HCEC 1CT (cell line): ENCODE measurements around the gene BPIFB6.

Experiments
- DNase-seq: peaks from one replicate; pipeline ENCODE4 v3.0.0-alpha.2; 2017

The BPIFB6 gene

GRCh38 chr20:33016581-33017109, 14.8 kb upstream of the BPIFB6 start:
- DNase-seq = no peak

DNA sequence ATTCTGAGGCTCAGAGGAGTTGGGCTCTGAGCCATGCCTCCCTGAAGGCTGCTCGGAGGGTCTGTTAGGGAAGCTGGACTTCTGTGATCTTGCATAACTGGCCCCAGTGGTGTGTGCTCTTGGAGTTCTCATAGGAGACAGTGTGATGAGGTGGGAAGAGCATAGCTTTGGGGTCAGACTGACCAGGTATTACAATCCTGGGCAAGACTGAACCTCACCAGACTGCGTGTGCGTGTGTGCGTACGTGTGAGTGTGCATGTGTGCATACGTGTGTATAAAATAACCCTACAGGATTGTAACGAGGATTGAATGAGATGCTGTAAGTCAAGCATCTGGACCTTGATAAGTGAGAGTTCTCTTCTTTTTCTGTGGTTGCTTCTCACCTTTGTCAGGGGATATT, 13.9 kb upstream of the BPIFB6 start:
- no peak for DNase-seq

- DNase-seq = no peak
Measured at GRCh38 chr20:33018169-33018931, 13.1 kb upstream of the BPIFB6 start.

- DNase-seq = no peak
Measured at GRCh38 chr20:33019465-33020277, 11.8 kb upstream of the BPIFB6 start.

DNA sequence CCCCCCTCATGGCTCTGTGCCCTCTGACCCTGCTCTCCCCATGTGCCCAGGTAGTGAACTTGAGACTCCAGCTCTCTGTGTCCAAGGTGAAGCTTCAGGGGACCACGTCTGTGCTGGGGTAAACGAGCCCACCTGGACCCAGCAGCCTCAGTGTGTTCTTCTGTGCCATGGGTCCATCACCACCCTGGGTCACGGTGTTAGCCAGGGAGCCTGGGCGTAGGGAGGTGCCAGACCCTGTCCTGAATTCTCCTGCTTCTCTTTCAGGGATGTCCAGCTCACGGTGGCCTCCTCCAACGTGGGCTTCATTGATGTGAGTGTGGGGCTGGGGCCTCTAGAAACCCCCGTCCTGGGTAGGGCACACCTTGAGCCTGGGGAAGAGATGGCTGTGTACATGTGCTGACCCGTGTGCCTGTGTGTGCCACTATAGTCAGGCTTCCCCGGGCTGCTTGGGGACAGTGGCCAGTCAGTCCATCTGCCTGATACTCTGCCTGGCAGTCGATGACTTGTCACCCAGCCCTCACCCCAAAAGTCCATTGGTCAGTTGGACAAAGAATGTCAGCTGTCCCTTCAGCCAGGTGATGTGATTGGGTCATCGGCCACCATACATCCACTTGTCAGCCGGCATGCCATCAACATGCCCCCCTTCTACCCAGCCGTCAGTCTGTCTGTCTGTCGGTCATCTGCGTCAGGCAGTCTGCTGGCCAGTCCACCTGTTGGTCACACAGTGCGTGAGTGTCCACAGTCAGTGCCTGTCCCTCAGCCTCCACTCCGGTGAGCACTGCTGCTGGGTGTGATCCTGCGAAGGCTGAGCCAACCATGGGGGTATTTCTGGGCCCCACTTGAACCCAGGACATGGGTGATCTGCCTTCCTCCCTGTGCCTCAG, 10.9 kb upstream of the BPIFB6 start:
- DNase-seq = no peak

DNA sequence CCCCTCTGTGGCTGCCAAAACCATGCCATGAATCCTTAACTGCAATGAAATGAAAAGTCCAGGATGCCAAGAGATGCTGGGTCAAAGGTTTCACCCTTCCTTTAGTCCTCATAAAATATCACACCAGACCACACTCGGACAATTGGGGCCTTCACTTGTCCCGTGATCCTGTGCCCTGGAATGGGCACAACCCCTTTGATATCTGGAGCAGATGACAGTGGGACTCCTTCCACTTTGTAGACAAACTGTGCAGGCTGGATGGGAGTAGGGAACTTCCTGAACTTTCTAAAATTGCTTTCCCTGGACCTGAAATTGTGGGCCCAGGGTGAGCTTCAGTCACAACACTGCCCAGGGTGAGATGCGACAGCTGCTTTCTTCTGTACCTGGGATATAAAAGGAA, 9.6 kb upstream of the BPIFB6 start:
- DNase-seq = no peak

DNA sequence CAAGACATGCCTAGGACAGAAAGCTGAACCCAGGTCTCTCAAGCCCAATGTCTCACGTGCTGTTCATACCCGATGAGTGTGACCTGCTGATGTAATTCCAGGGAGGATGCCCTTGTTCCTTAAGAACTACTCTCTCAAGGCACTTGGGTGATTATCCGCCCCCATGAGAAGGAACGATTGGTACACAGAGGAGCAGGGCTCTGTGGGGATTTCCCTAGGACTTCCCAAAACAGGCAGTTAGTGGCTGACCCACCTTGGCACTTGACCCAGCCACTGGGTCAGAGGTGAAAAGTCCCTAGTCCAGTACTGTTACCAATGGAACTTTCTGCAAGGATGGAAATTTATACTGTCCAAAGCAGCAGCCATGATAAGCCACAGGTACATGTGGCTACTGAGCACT, 9.2 kb upstream of the BPIFB6 start:
- no peak for DNase-seq

GRCh38 chr20:33022694-33023438, 8.6 kb upstream of the BPIFB6 start:
- no peak for DNase-seq

DNA sequence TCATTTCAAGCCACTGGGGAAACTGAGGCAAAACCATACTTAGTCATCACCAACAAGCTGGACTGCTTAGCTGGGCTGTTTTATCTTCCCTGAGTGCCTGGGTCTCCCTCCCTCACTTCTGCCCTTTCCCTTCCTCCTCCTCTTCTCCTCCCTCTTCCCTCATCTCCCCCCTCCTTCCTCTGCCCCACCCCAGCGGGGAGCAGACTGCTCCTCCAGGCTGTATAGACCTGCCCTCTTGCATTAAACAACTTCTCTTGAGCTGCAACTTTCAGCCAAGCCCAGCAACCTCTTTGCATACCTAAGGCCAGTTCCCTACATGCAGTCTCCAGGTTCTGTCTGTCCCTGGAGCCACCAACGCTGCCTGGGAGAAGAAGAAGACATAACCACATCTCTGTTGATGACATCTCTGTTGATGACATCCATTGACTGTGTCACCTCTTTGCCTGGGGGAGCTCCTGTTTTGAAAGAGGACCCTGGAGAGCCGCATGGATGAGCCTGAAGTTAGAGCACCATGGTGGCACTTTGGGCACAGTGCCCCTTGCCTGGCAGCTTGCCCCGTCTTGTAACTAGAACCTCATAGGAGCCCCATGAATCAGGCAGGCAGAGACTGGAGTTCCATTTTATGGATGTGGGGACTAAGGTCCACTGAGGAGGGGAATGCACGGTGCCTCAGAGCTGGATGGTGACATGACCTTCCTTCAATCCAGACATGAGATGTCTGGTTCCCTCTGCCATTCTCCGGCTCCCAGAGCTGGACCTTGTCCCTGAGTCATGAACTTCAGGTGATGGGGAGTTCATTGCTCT, 7.8 kb upstream of the BPIFB6 start:
- DNase-seq = no peak

DNA sequence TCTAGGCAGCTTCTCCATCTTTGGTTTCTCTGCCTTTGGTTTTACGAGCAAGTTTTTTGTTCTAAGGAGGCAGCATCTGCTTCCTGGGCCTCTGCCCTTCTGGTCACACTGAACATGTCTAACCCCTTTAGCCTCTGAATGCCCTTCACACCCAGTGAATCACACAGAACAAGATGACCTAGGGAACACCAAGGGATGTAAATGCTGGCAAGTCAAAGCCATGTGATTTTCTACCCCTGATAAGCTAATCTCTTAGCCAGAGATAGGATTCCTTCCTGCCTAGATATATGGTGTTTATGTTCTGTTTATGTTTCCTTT, 7.2 kb upstream of the BPIFB6 start:
- no peak for DNase-seq

DNA sequence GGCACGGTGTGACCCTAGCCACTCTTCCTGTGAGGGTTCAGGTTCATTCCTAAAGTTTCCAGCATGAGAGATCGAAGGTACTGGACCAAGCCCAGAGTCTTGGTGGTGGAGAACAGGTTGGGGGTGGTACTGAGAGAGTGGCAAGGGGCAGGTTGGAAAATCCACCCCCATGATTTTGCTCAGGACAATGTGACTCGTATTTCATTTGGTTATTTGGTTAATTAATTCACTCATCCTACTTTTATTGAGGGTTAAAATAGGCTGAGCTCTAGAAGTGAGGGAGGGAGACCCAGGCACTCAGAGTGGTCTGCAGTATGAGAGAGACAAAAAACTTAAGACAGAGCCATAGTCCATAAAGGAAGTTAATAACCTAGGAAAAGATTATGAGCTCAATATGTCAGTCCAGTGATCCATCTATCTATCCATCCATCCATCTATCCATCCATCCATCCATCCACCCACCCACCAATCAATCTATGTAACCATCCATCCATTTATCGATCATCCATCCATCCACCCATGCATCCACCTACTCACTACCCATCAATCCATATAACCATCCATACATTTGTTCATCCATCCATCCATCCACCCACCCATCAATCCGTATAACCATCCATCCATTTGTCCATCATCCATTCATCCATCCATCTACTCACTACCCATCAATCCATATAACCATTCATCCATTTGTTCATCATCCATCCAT, 6.7 kb upstream of the BPIFB6 start:
- DNase-seq = no peak

GRCh38 chr20:33025318-33025876, 6.1 kb upstream of the BPIFB6 start:
- DNase-seq = no peak

GRCh38 chr20:33026072-33026778, 5.2 kb upstream of the BPIFB6 start:
- DNase-seq = no peak

GRCh38 chr20:33026779-33027759, 4.4 kb upstream of the BPIFB6 start:
- no peak for DNase-seq

DNA sequence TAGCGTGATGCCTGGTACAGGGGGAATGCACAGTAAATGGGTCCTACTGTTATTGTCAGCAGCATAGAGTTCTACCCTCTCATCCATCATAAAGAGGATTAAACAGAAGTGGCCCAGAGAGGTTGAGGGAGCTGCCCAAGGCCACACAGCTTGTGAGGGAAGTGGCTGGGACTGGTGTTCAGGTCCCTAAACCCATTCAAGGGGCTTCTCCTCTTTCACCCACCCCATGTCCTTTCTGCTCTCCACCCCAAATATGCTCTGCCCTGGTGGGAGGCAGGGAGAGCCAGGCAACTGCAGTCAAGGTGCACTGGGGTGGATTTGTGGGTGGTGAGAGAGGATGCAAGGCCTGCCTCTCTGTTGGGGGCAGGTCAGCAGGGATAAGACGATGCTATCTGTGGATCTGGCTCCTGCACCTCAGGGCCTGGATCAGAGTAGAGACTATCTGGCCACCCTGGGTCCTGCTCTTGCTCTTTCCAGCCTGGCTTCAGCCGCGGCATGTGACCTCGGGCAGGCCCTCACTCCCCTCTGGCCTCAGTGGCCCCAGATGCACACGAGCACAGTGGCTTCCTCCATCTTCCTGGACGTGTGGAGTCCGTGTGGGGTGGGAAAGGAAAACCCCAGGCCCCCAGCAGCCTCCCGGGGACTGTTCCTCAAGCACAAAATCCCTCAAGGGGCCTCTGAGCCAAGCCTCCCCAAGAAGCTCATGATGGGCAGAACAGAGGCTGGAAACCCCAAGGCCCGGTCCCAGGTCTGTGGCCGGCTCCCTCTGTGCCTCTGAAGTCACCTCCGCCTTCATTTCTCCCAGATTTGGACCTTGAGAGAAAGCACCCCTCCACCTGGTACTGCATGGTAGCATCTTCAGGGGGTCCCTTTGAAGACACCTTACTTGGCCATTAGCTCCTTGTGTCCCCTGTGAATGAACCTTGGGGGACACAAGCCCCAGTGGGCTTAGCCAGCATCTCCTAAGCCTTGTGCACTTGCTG, 3.4 kb upstream of the BPIFB6 start:
- DNase-seq = no peak

DNA sequence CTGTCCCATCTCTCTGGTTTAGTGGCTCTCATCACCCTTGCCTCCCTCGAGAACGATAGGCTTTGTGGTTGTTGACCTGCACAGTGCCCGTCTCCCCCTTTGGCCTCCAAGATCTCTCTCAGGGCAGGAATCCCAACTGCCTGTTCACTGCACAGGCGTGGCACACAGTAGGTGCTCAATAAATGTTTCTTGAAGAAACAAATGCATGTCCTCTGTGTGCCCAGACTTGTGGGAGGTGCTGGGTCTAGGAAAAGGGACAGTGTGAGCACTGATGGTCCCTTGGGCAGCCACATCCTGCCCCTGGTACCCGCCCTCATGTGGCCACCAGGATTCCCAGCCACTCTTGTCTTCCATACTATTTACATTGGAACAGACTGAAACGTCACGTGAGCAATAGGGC, 2.6 kb upstream of the BPIFB6 start:
- DNase-seq = no peak

DNA sequence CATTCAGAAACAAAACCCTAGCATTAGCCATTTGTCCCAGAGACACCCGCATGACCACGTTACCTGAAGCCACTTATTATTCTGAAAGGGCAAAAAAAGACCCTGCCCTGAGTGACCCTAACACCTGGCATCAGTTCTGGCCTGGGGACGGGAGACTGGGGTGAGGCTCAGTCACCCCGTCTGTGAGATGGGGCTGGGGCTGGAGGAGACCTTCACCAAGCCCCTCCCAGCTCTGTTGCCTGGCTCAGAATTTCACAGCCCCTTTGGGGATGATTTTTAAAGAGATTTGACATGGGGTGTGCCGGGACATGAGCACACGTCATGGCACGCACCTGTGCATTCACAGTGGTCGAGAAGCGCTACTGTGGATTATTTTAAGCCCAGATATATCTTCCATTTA, 1.4 kb upstream of the BPIFB6 start:
- no peak for DNase-seq
